Omental fat pad (tissue), 4 donors: ENCODE results near the gene PID1. TPM values are rescaled to one million over a fixed set of nuclear protein-coding genes. Genes with fewer than 3 reads are reported as not detected.

Experiments used
- ATAC-seq: fragments of 150-250 bp; one replicate; pipeline ENCODE4 v1.9.1; 2016; ENCODE audit warnings: mild to moderate bottlenecking, moderate library complexity; ENCODE audit not compliant: low FRiP score
- DNase-seq: peaks from one replicate; pipeline ENCODE4 v3.0.0-alpha.2; 2019; ENCODE audit warnings: low spot score
- CTCF ChIP-seq, 3 donors: fragments of 450-650 bp; IDR thresholded peaks; one replicate each; pipeline ENCODE4 v1.5.1; 2016 to 2017; ENCODE audit warnings: antibody characterized with exemption in 3 of 3, mild to moderate bottlenecking in 3 of 3, moderate library complexity in 2 of 3
- total RNA-seq, 4 donors: library from RNA; depleted of rRNA; stranded (reverse); fragments of >200 nt; gene quantifications; one replicate each; pipeline ENCODE4 v1.1.0, GENCODE V29; 2016

PID1 gene
- total RNA-seq, 4 donors from 2014 or later, result 20.7 to 98.7 (median 59.1) TPM

- TF ChIP-seq CTCF (IDR thresholded peaks at IDR 0.05), result no peak
Measured at GRCh38 chr2:229022071-229022470, 249.0 kb downstream of the PID1 start.

GRCh38 chr2:229009816-229010215 is 261.3 kb downstream of the PID1 start:
- no peak for TF ChIP-seq CTCF (IDR thresholded peaks at IDR 0.05)
- ATAC-seq (no peak), DNase-seq (no peak)

More at GRCh38 chr2:229022071-229022470, 249.0 kb downstream of the PID1 start:
- ATAC-seq (no peak), DNase-seq (no peak)

- ATAC-seq, result no peak
- no peak for TF ChIP-seq CTCF (IDR thresholded peaks at IDR 0.05)
- DNase-seq, result no peak
Measured at GRCh38 chr2:229003256-229003655, 267.8 kb downstream of the PID1 start.

- DNase-seq (no peak), ATAC-seq (no peak)
- no peak for TF ChIP-seq CTCF (IDR thresholded peaks at IDR 0.05)
Measured at GRCh38 chr2:229001196-229001595, 269.9 kb downstream of the PID1 start.

- no peak for TF ChIP-seq CTCF (IDR thresholded peaks at IDR 0.05)
- ATAC-seq, result no peak
- no peak for DNase-seq
Measured at GRCh38 chr2:228999326-228999725, 271.8 kb downstream of the PID1 start.

GRCh38 chr2:228988786-228989185 is 282.3 kb downstream of the PID1 start:
- no peak for TF ChIP-seq CTCF (IDR thresholded peaks at IDR 0.05)
- no peak for ATAC-seq

GRCh38 chr2:228987441-228988155 is 283.5 kb downstream of the PID1 start:
- no peak for TF ChIP-seq CTCF (IDR thresholded peaks at IDR 0.05)
- DNase-seq (no peak), ATAC-seq (no peak)

More at GRCh38 chr2:228988786-228989185, 282.3 kb downstream of the PID1 start:
- DNase-seq, result no peak
